RCC 7860 (cell line): ENCODE data around the gene DPAGT1.
A peak's percentile ranks its signal among the peaks of the same experiment; 100 is the strongest.
"Not testable (repeated sequence)": the region's sequence is repeated elsewhere in the genome, so short reads cannot be mapped to it uniquely, and the experiment has no call there.

Source experiments
- DNase-seq: peaks from one replicate; pipeline ENCODE4 v3.0.0-alpha.2; 2015; ENCODE audit warnings: low spot score
- FAIRE-seq: peaks from 2 replicates; lab custom pipeline; 2012; peaks lifted over from hg19 to GRCh38; lab: Jason Lieb, UNC

DPAGT1 gene

GRCh38 chr11:119062779-119063178 lies 38.9 kb downstream of the DPAGT1 start:
- DNase-seq, result no peak
- no peak for FAIRE-seq

GRCh38 chr11:119061256-119061655 lies 40.4 kb downstream of the DPAGT1 start:
- DNase-seq, result no peak

GRCh38 chr11:119059128-119059527 lies 42.5 kb downstream of the DPAGT1 start:
- FAIRE-seq, result not testable (repeated sequence)

More at GRCh38 chr11:119061256-119061655, 40.4 kb downstream of the DPAGT1 start:
- FAIRE-seq, result no peak

GRCh38 chr11:119057000-119057769 lies 44.5 kb downstream of the DPAGT1 start, which contains the start of gene HYOU1:
HYOU1 (minus strand) TSS chr11:119057205; CDS start chr11:119056160, 1,045 bp downstream.
- FAIRE-seq, result no peak

More at GRCh38 chr11:119059128-119059527, 42.5 kb downstream of the DPAGT1 start:
- DNase-seq, result not testable (repeated sequence)

GRCh38 chr11:119056421-119056999 lies 45.1 kb downstream of the DPAGT1 start:
- FAIRE-seq, result no peak
- no peak for DNase-seq

More at GRCh38 chr11:119057000-119057769, 44.5 kb downstream of the DPAGT1 start, which contains the start of gene HYOU1:
- DNase-seq, result peak; percentile 84

- DNase-seq (peak; percentile 29), FAIRE-seq (no peak)
These were observed 45.8 kb downstream of the DPAGT1 start for GRCh38 chr11:119055901-119056300.

- FAIRE-seq (no peak), DNase-seq (no peak)
These were observed 47.2 kb downstream of the DPAGT1 start for GRCh38 chr11:119054418-119054817.

- FAIRE-seq (no peak), DNase-seq (no peak)
These were observed 49.4 kb downstream of the DPAGT1 start for GRCh38 chr11:119052163-119052814.

GRCh38 chr11:119051440-119052162 lies 50.1 kb downstream of the DPAGT1 start:
- FAIRE-seq (no peak), DNase-seq (no peak)

- FAIRE-seq (no peak), DNase-seq (no peak)
These were observed 52.6 kb downstream of the DPAGT1 start for GRCh38 chr11:119049081-119049480.

- no peak for DNase-seq
These were observed 53.0 kb downstream of the DPAGT1 start for GRCh38 chr11:119048644-119049043.

GRCh38 chr11:119047205-119047604 lies 54.4 kb downstream of the DPAGT1 start:
- no peak for FAIRE-seq

More at GRCh38 chr11:119048644-119049043, 53.0 kb downstream of the DPAGT1 start:
- no peak for FAIRE-seq

More at GRCh38 chr11:119047205-119047604, 54.4 kb downstream of the DPAGT1 start:
- no peak for DNase-seq
